Measurements from ENCODE around the gene INSR.

DNA sequence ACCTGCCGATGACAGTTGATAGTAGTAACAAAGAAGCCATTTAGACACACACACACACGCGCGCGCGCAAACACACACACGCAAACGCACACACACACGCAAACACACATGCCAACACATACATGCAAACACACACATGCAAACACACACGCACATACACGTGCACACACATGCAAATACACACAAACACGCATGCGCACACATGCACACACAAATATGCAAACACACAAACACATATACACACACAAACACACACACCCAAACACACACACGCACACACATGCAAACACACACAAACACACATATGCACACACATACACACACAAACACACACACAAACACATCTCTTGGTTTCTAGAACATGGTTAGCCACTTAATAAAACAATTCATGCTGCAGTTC, 174.6 kb downstream of the INSR start:
- no peak for TF ChIP-seq REST (IDR thresholded peaks at IDR 0.05; ENCODE audit: insufficient replicate concordance, low read depth)
- TF ChIP-seq, protein P1, sequence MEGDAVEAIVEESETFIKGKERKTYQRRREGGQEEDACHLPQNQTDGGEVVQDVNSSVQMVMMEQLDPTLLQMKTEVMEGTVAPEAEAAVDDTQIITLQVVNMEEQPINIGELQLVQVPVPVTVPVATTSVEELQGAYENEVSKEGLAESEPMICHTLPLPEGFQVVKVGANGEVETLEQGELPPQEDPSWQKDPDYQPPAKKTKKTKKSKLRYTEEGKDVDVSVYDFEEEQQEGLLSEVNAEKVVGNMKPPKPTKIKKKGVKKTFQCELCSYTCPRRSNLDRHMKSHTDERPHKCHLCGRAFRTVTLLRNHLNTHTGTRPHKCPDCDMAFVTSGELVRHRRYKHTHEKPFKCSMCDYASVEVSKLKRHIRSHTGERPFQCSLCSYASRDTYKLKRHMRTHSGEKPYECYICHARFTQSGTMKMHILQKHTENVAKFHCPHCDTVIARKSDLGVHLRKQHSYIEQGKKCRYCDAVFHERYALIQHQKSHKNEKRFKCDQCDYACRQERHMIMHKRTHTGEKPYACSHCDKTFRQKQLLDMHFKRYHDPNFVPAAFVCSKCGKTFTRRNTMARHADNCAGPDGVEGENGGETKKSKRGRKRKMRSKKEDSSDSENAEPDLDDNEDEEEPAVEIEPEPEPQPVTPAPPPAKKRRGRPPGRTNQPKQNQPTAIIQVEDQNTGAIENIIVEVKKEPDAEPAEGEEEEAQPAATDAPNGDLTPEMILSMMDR (IDR thresholded peaks at IDR 0.05; ENCODE audit: insufficient read depth, low read length): no peak
